B cell (primary cell): ENCODE results near the gene EYS. TPM values are rescaled to one million over a fixed set of nuclear protein-coding genes. Genes with fewer than 3 reads are reported as not detected.

Experiments
- ATAC-seq: fragments of 200-7000 bp; cut with Tn5 transposase; one replicate; pipeline ENCODE4 v1.10.0; 2021; ENCODE audit warnings: low read depth, mild to moderate bottlenecking, moderate number of reproducible peaks, moderate library complexity
- CTCF ChIA-PET: fragments of 350-600 bp; sonication (Branson Sonifier 250); formaldehyde crosslinking; loops from one replicate; lab custom pipeline; 2021; ENCODE audit warnings: antibody characterized with exemption, inconsistent platforms; lab: Charles Lee
- POLR2A ChIA-PET: fragments of 350-600 bp; sonication (Branson Sonifier 250); formaldehyde crosslinking; loops from one replicate; lab custom pipeline; 2021; ENCODE audit warnings: antibody characterized with exemption; lab: Charles Lee
- DNase-seq: peaks from one replicate; pipeline ENCODE4 v3.0.0; 2013
- H2AFZ ChIP-seq: 2 replicates; pipeline ENCODE4 v1.6.1; 2012; ENCODE audit warnings: mild to moderate bottlenecking, low read depth, low read length; ENCODE audit not compliant: insufficient read depth, poor library complexity, severe bottlenecking
- H3K27ac ChIP-seq, 2 donors: 1 replicate in 1 of 2; 2 replicates in 1 of 2; pipeline ENCODE4 v1.5.1; 2012 to 2013; ENCODE audit warnings: low read length in 2 of 2, mild to moderate bottlenecking in 2 of 2, moderate library complexity in 1 of 2
- H3K27me3 ChIP-seq, 4 experiments: fragments of 200-600 bp in 1 of 4; sonication (generic) in 1 of 4; replicated peaks in 1 of 4; 1 replicate in 2 of 4; 2 replicates in 2 of 4; pipeline versions ENCODE4 v1.6.1 to v1.7.0; 2013 to 2016; ENCODE audit warnings: low read length in 3 of 4, mild to moderate bottlenecking in 2 of 4, mixed read lengths in 1 of 4, moderate library complexity in 1 of 4; ENCODE audit not compliant: insufficient read depth in 4 of 4, control insufficient read depth in 3 of 4; ENCODE audit errors: control extremely low read depth in 1 of 4
- H3K36me3 ChIP-seq, 2 experiments: replicated peaks in 1 of 2; 1 replicate in 1 of 2; 2 replicates in 1 of 2; pipeline versions ENCODE4 v1.6.1 to v1.7.1; 2013; ENCODE audit warnings: low read length in 1 of 2; ENCODE audit not compliant: insufficient read depth in 2 of 2, control insufficient read depth in 1 of 2; ENCODE audit errors: control extremely low read depth in 1 of 2, extremely low read depth in 1 of 2
- H3K4me1 ChIP-seq, 2 donors: fragments of 200-600 bp in 1 of 2; sonication (generic) in 1 of 2; 1 replicate in 1 of 2; 2 replicates in 1 of 2; pipeline versions ENCODE4 v1.5.1 to v1.6.1; 2013 to 2017; ENCODE audit warnings: low read length in 2 of 2; ENCODE audit not compliant: control insufficient read depth in 2 of 2, insufficient read depth in 2 of 2
- H3K4me2 ChIP-seq: replicated peaks from 2 replicates; pipeline ENCODE3; 2012; ENCODE audit warnings: mild to moderate bottlenecking, low read depth, low read length; ENCODE audit not compliant: poor library complexity, severe bottlenecking
- H3K4me3 ChIP-seq, 5 experiments: fragments of 200-600 bp in 1 of 5; sonication (generic) in 1 of 5; 1 replicate in 3 of 5; 2 replicates in 2 of 5; pipeline versions ENCODE4 v1.5.1 to v1.7.0; 2011 to 2016; ENCODE audit warnings: low read length in 4 of 5, mild to moderate bottlenecking in 4 of 5, low read depth in 2 of 5, control low read depth in 1 of 5, moderate library complexity in 1 of 5; ENCODE audit not compliant: insufficient read depth in 1 of 5; ENCODE audit errors: control extremely low read depth in 1 of 5, extremely low read depth in 1 of 5
- H3K79me2 ChIP-seq: fragments of 200-600 bp; sonication (generic); one replicate; pipeline ENCODE4 v1.6.0; 2016; ENCODE audit warnings: low read length; ENCODE audit not compliant: control insufficient read depth, insufficient read depth
- H3K9ac ChIP-seq: fragments of 200-600 bp; sonication (generic); 2 replicates; pipeline ENCODE4 v1.6.1; 2017; ENCODE audit warnings: mild to moderate bottlenecking, low read length, moderate library complexity
- H3K9me3 ChIP-seq, 3 donors: one replicate each; pipeline versions ENCODE4 v1.6.1 to v1.7.1; 2013; ENCODE audit warnings: low read length in 2 of 3; ENCODE audit not compliant: control insufficient read depth in 2 of 3, insufficient read depth in 1 of 3; ENCODE audit errors: control extremely low read depth in 1 of 3
- H4K20me1 ChIP-seq: 2 replicates; pipeline ENCODE4 v1.6.0; 2012; ENCODE audit warnings: mild to moderate bottlenecking, low read length; ENCODE audit not compliant: insufficient read depth, control insufficient read depth, poor library complexity, severe bottlenecking
- H3K27ac Mint-ChIP-seq: one replicate; pipeline ENCODE4 v1.8.0; 2021; ENCODE audit warnings: mixed read lengths
- H3K27me3 Mint-ChIP-seq: one replicate; pipeline ENCODE4 v1.8.0; 2021; ENCODE audit warnings: mixed read lengths
- H3K4me1 Mint-ChIP-seq: one replicate; pipeline ENCODE4 v1.8.0; 2021; ENCODE audit warnings: mixed read lengths
- H3K4me3 Mint-ChIP-seq: one replicate; pipeline ENCODE4 v1.8.0; 2021; ENCODE audit warnings: mixed read lengths
- H3K9me3 Mint-ChIP-seq: one replicate; pipeline ENCODE4 v1.8.0; 2022; ENCODE audit warnings: mixed read lengths; ENCODE audit not compliant: insufficient read depth
- CTCF ChIP-seq: fragments of 200-600 bp; IDR thresholded peaks from one replicate; pipeline ENCODE4 v1.8.0; 2022; ENCODE audit warnings: antibody characterized with exemption, mild to moderate bottlenecking
- EZH2 ChIP-seq: IDR thresholded peaks from 2 replicates; pipeline ENCODE4 v1.6.1; 2012; ENCODE audit warnings: borderline replicate concordance, low read depth, mild to moderate bottlenecking, moderate library complexity, low read length; ENCODE audit not compliant: insufficient read depth, poor library complexity, severe bottlenecking
- WGBS: methylation state at CpG from one replicate; pipeline ENCODE4 v1.1.5; 2013; ENCODE audit warnings: missing lambda C conversion rate; ENCODE audit not compliant: insufficient coverage; 5-methylcytosine and 5-hydroxymethylcytosine counted together
- intact Hi-C: fragments of 100-400 bp; cut with micrococcal nuclease; formaldehyde crosslinking; loops from one replicate; pipeline ENCODE4 v1.10.0; 2022
- polyA plus RNA-seq: library from polyadenylated mRNA; depleted of rRNA; stranded (reverse); fragments of >200 nt; gene quantifications from 2 replicates; pipeline ENCODE4 v1.2.3, GENCODE V29; 2012
- total RNA-seq, 2 donors: library from RNA; stranded (reverse); fragments of 120-200 nt in 1 of 2; gene quantifications; 1 replicate in 1 of 2; 2 replicates in 1 of 2; pipeline versions ENCODE4 v1.2.3 to v1.2.4, GENCODE V29; 2013 to 2022

The EYS gene
- total and polyA plus RNA-seq, 2 donors (not counting 1 experiment from before 2014, with no cell fraction given) = not detected

DNA sequence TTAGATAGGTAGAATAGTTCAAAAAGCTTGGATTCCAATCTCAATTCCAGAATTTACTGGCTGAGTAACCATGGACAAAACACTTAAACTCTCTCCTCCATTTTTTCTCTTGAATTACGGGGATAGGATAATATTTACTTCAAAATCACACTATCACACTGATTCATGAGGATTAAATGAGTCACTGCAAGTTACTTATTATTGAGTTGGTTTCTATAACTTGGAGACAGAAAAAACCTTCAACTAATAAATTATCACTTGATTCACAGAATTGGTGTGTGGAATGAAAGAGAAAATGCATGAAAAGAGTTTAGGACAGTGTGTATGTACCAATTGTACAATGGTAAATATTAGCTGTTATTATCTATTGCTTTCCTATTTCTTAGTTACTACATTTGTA lies 1486.2 kb downstream of the EYS start:
- no peaks in the 10 kb centered on the region for H3K4me1 Mint-ChIP-seq
- Histone ChIP-seq H3K4me3 (no peak overlapping the region), H3K27me3 (no peaks in the 10 kb centered on the region), H3K9me3 (no peaks in the 10 kb centered on the region), H3K36me3 (no peaks in the 10 kb centered on the region), H3K4me1 (no peaks in the 10 kb centered on the region), H4K20me1 (no peaks in the 10 kb centered on the region), H3K27ac (no peak overlapping the region), H3K4me2 (no peak overlapping the region), H3K9ac (no peak overlapping the region), H2AFZ (no peak overlapping the region), H3K79me2 (no peaks in the 10 kb centered on the region)
- H3K4me3 Mint-ChIP-seq = no peak overlapping the region
- no peak overlapping the region for H3K27ac Mint-ChIP-seq
- no peaks in the 10 kb centered on the region for H3K27me3 Mint-ChIP-seq
- POLR2A ChIA-PET = no interaction called here
- no CpG with 5 or more reads among the region's 1 CpG for WGBS
- intact Hi-C loops = no loop called here
- TF ChIP-seq CTCF = no peak
- no peak for TF ChIP-seq EZH2
- CTCF ChIA-PET = no interaction called here
- ATAC-seq = no peak
- peaks cover 3% of the 10 kb centered on the region for H3K9me3 Mint-ChIP-seq
- no peak for DNase-seq

DNA sequence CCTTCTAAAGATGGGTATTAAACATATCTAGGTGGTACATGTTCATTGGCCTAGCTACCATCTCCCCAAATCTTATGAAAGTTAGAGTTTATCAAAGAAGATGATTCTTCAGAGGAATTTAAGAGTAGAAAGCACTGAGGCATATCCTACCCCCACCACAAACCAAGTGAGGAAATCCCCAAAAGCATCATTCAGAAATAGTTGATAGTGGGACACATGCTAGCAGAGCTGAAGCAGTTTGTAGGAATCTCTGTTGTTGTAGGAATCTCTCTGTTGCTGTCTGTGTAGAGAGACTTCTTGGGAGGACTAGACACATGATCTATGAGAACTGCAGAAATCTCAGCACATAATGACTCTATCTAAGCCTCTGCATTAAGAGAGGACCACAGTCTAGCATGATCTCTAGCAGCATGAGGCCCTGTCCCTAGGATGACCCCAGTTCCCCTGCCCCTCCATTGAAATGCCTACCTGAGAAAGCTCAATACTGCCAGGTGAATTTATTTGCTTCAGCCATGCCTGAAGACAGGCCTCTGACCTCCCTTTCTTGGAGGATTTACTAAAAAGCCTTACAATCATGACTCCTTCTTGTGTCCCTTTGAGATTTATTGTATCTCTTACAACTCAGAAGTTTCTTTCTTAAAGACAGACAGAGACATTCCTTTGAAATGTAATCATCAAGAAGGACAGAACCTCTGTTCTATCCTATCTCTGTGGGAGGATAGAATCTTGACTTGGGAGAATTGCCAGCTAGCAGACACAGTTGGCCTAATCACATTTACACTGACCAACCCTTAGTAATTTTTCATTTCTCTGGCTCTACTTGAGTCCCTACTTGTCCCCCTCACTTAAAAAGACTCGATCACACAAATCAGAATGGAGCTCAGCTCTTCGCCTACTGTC lies 1489.1 kb downstream of the EYS start:
- H3K27ac ChIP-seq = no peak overlapping the region
- H3K4me1 ChIP-seq = no peaks in the 10 kb centered on the region
- intact Hi-C loops = no loop called here
- Mint-ChIP-seq H3K27me3 (no peaks in the 10 kb centered on the region), H3K27ac (no peak overlapping the region), H3K9me3 (peaks cover 3% of the 10 kb centered on the region), H3K4me1 (no peaks in the 10 kb centered on the region), H3K4me3 (no peak overlapping the region)
- H3K36me3 ChIP-seq = no peaks in the 10 kb centered on the region
- ATAC-seq (no peak), DNase-seq (no peak)
- no peak overlapping the region for H3K4me3 ChIP-seq
- POLR2A ChIA-PET = no interaction called here
- no peaks in the 10 kb centered on the region for H3K27me3 ChIP-seq
- H3K9ac ChIP-seq = no peak overlapping the region
- no peak overlapping the region for H2AFZ ChIP-seq
- TF ChIP-seq EZH2 = no peak
- no CpG with 5 or more reads among the region's 2 CpGs for WGBS
- no peaks in the 10 kb centered on the region for H3K9me3 ChIP-seq
- no peaks in the 10 kb centered on the region for H3K79me2 ChIP-seq
- no peaks in the 10 kb centered on the region for H4K20me1 ChIP-seq
- no peak overlapping the region for H3K4me2 ChIP-seq
- CTCF ChIA-PET = no interaction called here
